Panc1 (cell line): ENCODE measurements around the gene PNLDC1. TPM values are rescaled to one million over a fixed set of nuclear protein-coding genes. Genes with fewer than 3 reads are reported as not detected.
"Not testable (repeated sequence)": the region's sequence is repeated elsewhere in the genome, so short reads cannot be mapped to it uniquely, and the experiment has no call there.

Experiments
- ATAC-seq: fragments of 200-7000 bp; cut with Tn5 transposase; 2 replicates; pipeline ENCODE4 v1.9.1; 2020; ENCODE audit warnings: mild to moderate bottlenecking, moderate library complexity
- BruUV-seq: library from RNA; stranded (reverse); fragments of 400-500 nt; replicated peaks from 2 replicates; lab custom pipeline; 2021; lab: Mats Ljungman, UMichigan
- CTCF ChIA-PET: fragments of 300-600 bp; sonication (Branson Sonifier 250); formaldehyde crosslinking; loops from one replicate; lab custom pipeline; 2022; ENCODE audit warnings: antibody characterized with exemption; lab: Charles Lee
- POLR2A ChIA-PET: fragments of 300-600 bp; sonication (Branson Sonifier 250); formaldehyde crosslinking; loops from one replicate; lab custom pipeline; 2022; ENCODE audit warnings: antibody characterized with exemption; lab: Charles Lee
- DNase-seq: peaks from one replicate; pipeline ENCODE4 v3.0.0-alpha.2; 2010; ENCODE audit warnings: low read depth, low spot score
- H3K27ac ChIP-seq: 2 replicates; pipeline ENCODE4 v1.5.1; 2011; ENCODE audit warnings: mild to moderate bottlenecking, low read length, inconsistent platforms
- H3K27me3 ChIP-seq: fragments of 200-500 bp; sonication (Bioruptor generic); 2 replicates; pipeline ENCODE4 v1.6.0; 2014; ENCODE audit warnings: low read length, inconsistent platforms; ENCODE audit not compliant: control insufficient read depth, insufficient read depth
- H3K36me3 ChIP-seq: fragments of 200-500 bp; sonication (Bioruptor generic); 2 replicates; pipeline ENCODE4 v1.5.1; 2014; ENCODE audit warnings: inconsistent platforms, mild to moderate bottlenecking, low read length, moderate library complexity; ENCODE audit not compliant: control insufficient read depth, insufficient read depth
- H3K4me1 ChIP-seq: 2 replicates; pipeline ENCODE4 v1.5.1; 2011; ENCODE audit warnings: inconsistent platforms, mild to moderate bottlenecking, low read length, moderate library complexity; ENCODE audit not compliant: control insufficient read depth, insufficient read depth
- H3K4me3 ChIP-seq, 2 experiments: 2 replicates each; pipeline ENCODE4 v1.5.1; 2011 to 2012; ENCODE audit warnings: low read depth in 2 of 2, low read length in 2 of 2, mild to moderate bottlenecking in 2 of 2, inconsistent platforms in 1 of 2, moderate library complexity in 1 of 2
- H3K9me3 ChIP-seq: fragments of 200-500 bp; sonication (Bioruptor generic); 2 replicates; pipeline ENCODE4 v1.5.1; 2014; ENCODE audit warnings: low read depth, mild to moderate bottlenecking, inconsistent platforms, low read length, moderate library complexity; ENCODE audit not compliant: control insufficient read depth, insufficient read depth
- CTCF ChIP-seq: fragments of 450-650 bp; IDR thresholded peaks from 2 replicates; pipeline ENCODE4 v1.5.1; 2017; ENCODE audit warnings: mild to moderate bottlenecking
- POLR2AphosphoS5 ChIP-seq: IDR thresholded peaks from 2 replicates; pipeline ENCODE4 v1.6.1; 2012; ENCODE audit warnings: mild to moderate bottlenecking, low read depth, low read length, moderate library complexity
- REST ChIP-seq, 2 experiments: IDR thresholded peaks; 2 replicates each; pipeline ENCODE4 v1.6.1; 2011 to 2012; ENCODE audit warnings: low read depth in 2 of 2, control low read depth in 1 of 2, low read length in 1 of 2, mild to moderate bottlenecking in 1 of 2, moderate library complexity in 1 of 2; ENCODE audit not compliant: insufficient read depth in 1 of 2
- SIN3A ChIP-seq: IDR thresholded peaks from 2 replicates; pipeline ENCODE4 v1.6.1; 2012; ENCODE audit warnings: low read depth, mild to moderate bottlenecking, low read length, moderate library complexity, borderline replicate concordance; ENCODE audit not compliant: insufficient read depth
- TCF7L2 ChIP-seq: IDR thresholded peaks from 2 replicates; pipeline ENCODE4 v1.6.1; 2011; ENCODE audit warnings: mild to moderate bottlenecking, low read depth, low read length, inconsistent platforms
- in situ Hi-C: cut with HindIII; loops from 2 replicates; pipeline ENCODE4 v1.10.0; 2016; ENCODE audit warnings: low sequenced_read_pairs, low pct_unique_long_range_greater_than_20kb
- intact Hi-C: fragments of 100-400 bp; cut with micrococcal nuclease; formaldehyde crosslinking; loops from one replicate; pipeline ENCODE4 v1.10.0; 2022; ENCODE audit not compliant: unreplicated experiment
- total RNA-seq: library from RNA; stranded (reverse); gene quantifications from one replicate; pipeline ENCODE4 v1.2.1, GENCODE V29; 2021; ENCODE audit not compliant: unreplicated experiment

Gene PNLDC1
- total RNA-seq, 1 experiment from 2014 or later = not detected

- POLR2A ChIA-PET = no interaction called here
- Histone ChIP-seq H3K27me3 (0 out of 2 replicates have a peak, but pooled peaks cover 2% of the 10 kb centered on the region), H3K4me3 (no peak overlapping the region), H3K36me3 (no peaks in the 10 kb centered on the region), H3K9me3 (no peaks in the 10 kb centered on the region), H3K27ac (no peak overlapping the region), H3K4me1 (no peaks in the 10 kb centered on the region)
- intact Hi-C loops = loop anchor here (10.0 kb wide), 2 partner anchors 243 to 593 kb away; no protein-coding TSS in a partner anchor
- CTCF ChIA-PET = no interaction called here
- no peak for TF ChIP-seq TCF7L2
- no peak for TF ChIP-seq REST (IDR thresholded peaks at IDR 0.05; ENCODE audit: insufficient read depth in 1 of 2, low read depth in 2 of 2, low read length in 1 of 2)
- TF ChIP-seq POLR2AphosphoS5 = no peak
- TF ChIP-seq CTCF = no peak
- TF ChIP-seq SIN3A = no peak
- no TSS peak for BruUV-seq
- in situ Hi-C loops = no loop called here
- DNase-seq (no peak), ATAC-seq (no peak)
Measured at GRCh38 chr6:159862103-159862502, 62.0 kb downstream of the PNLDC1 start.

GRCh38 chr6:159863341-159863740, 63.3 kb downstream of the PNLDC1 start:
- ATAC-seq (peak; percentile 83), DNase-seq (peak; percentile 47)
- BruUV-seq, in situ Hi-C loops, POLR2A ChIA-PET, H3K36me3 ChIP-seq, H3K9me3 ChIP-seq, H3K4me3 ChIP-seq, H3K4me1 ChIP-seq, H3K27me3 ChIP-seq, H3K27ac ChIP-seq: not testable (repeated sequence)
- TF ChIP-seq CTCF = peak; percentile 64
- intact Hi-C loops = loop anchor here (1.0 to 10.0 kb wide), 3 partner anchors 78 to 591 kb away; no protein-coding TSS in a partner anchor
- CTCF ChIA-PET = interaction anchor here (0.5 to 0.8 kb wide), 5 partner anchors 30 to 671 kb away, joined by 3 to 6 read pairs (median 4); no protein-coding TSS in a partner anchor
